ENCODE data around the gene MICU1. TPM values are rescaled to one million over a fixed set of nuclear protein-coding genes. Genes with fewer than 3 reads are reported as not detected.
"Not testable (repeated sequence)": the region's sequence is repeated elsewhere in the genome, so short reads cannot be mapped to it uniquely, and the experiment has no call there.

Gene MICU1
- total RNA-seq, 1 donor from 2014 or later, result 48.0 TPM

- H3K36me3 Mint-ChIP-seq (ENCODE audit: low read depth), result peaks cover 2% of the 10 kb centered on the region
- no peak overlapping the region for H3K4me3 Mint-ChIP-seq (ENCODE audit: unreplicated experiment)
- no peak overlapping the region for H3K27ac Mint-ChIP-seq (ENCODE audit: unreplicated experiment)
- H3K4me1 Mint-ChIP-seq (ENCODE audit: low read depth), result peaks cover 7% of the 10 kb centered on the region
- no peaks in the 10 kb centered on the region for H3K9me3 Mint-ChIP-seq (ENCODE audit: low read depth)
- no peaks in the 10 kb centered on the region for H3K27me3 Mint-ChIP-seq (ENCODE audit: low read depth)
- no peak for DNase-seq (ENCODE audit: low spot score)
- no peak for TF ChIP-seq CTCF (IDR thresholded peaks at IDR 0.05)
Observed at GRCh38 chr10:72385724-72386123, 240.2 kb downstream of the MICU1 start.

GRCh38 chr10:72384982-72385381 lies 240.9 kb downstream of the MICU1 start:
- H3K27ac Mint-ChIP-seq (ENCODE audit: unreplicated experiment), result peak overlapping the region; percentile 14
- not testable (repeated sequence) for H3K27me3 Mint-ChIP-seq (ENCODE audit: low read depth); H3K4me3 Mint-ChIP-seq (ENCODE audit: unreplicated experiment); DNase-seq (ENCODE audit: low spot score); H3K4me1 Mint-ChIP-seq (ENCODE audit: low read depth); H3K36me3 Mint-ChIP-seq (ENCODE audit: low read depth); H3K9me3 Mint-ChIP-seq (ENCODE audit: low read depth)

GRCh38 chr10:72379776-72380175 lies 246.1 kb downstream of the MICU1 start:
- Mint-ChIP-seq H3K4me1 (ENCODE audit: low read depth) (peaks cover 5% of the 10 kb centered on the region), H3K27ac (ENCODE audit: unreplicated experiment) (no peak overlapping the region), H3K9me3 (ENCODE audit: low read depth) (no peaks in the 10 kb centered on the region), H3K36me3 (ENCODE audit: low read depth) (peaks cover 3% of the 10 kb centered on the region), H3K27me3 (ENCODE audit: low read depth) (no peaks in the 10 kb centered on the region), H3K4me3 (ENCODE audit: unreplicated experiment) (no peak overlapping the region)
- no peak for TF ChIP-seq CTCF (IDR thresholded peaks at IDR 0.05)
- no peak for DNase-seq (ENCODE audit: low spot score)

GRCh38 chr10:72379062-72379461 lies 246.8 kb downstream of the MICU1 start:
- peaks cover 5% of the 10 kb centered on the region for H3K4me1 Mint-ChIP-seq (ENCODE audit: low read depth)
- H3K9me3 Mint-ChIP-seq (ENCODE audit: low read depth), result no peaks in the 10 kb centered on the region
- no peaks in the 10 kb centered on the region for H3K27me3 Mint-ChIP-seq (ENCODE audit: low read depth)
- DNase-seq (ENCODE audit: low spot score), result no peak
- no peak overlapping the region for H3K27ac Mint-ChIP-seq (ENCODE audit: unreplicated experiment)
- H3K4me3 Mint-ChIP-seq (ENCODE audit: unreplicated experiment), result no peak overlapping the region
- TF ChIP-seq CTCF (IDR thresholded peaks at IDR 0.05), result no peak
- H3K36me3 Mint-ChIP-seq (ENCODE audit: low read depth), result peaks cover 2% of the 10 kb centered on the region

- Mint-ChIP-seq H3K4me3 (ENCODE audit: unreplicated experiment) (no peak overlapping the region), H3K4me1 (ENCODE audit: low read depth) (peaks cover 5% of the 10 kb centered on the region), H3K27me3 (ENCODE audit: low read depth) (no peaks in the 10 kb centered on the region), H3K9me3 (ENCODE audit: low read depth) (no peaks in the 10 kb centered on the region), H3K27ac (ENCODE audit: unreplicated experiment) (no peak overlapping the region), H3K36me3 (ENCODE audit: low read depth) (peaks cover 4% of the 10 kb centered on the region)
- peak; percentile 38 for TF ChIP-seq CTCF (IDR thresholded peaks at IDR 0.05)
- no peak for DNase-seq (ENCODE audit: low spot score)
Observed at GRCh38 chr10:72375585-72375984, 250.3 kb downstream of the MICU1 start.

- peaks cover 5% of the 10 kb centered on the region for H3K4me1 Mint-ChIP-seq (ENCODE audit: low read depth)
- H3K9me3 Mint-ChIP-seq (ENCODE audit: low read depth), result no peaks in the 10 kb centered on the region
- H3K27me3 Mint-ChIP-seq (ENCODE audit: low read depth), result no peaks in the 10 kb centered on the region
- DNase-seq (ENCODE audit: low spot score), result no peak
- TF ChIP-seq CTCF (IDR thresholded peaks at IDR 0.05), result peak; percentile 55
- no peak overlapping the region for H3K27ac Mint-ChIP-seq (ENCODE audit: unreplicated experiment)
- H3K36me3 Mint-ChIP-seq (ENCODE audit: low read depth), result peaks cover 4% of the 10 kb centered on the region
- H3K4me3 Mint-ChIP-seq (ENCODE audit: unreplicated experiment), result no peak overlapping the region
Observed at GRCh38 chr10:72375173-72375572, 250.7 kb downstream of the MICU1 start.
